HepG2 (cell line): ENCODE measurements around the gene MRI1. TPM values are rescaled to one million over a fixed set of nuclear protein-coding genes. Genes with fewer than 3 reads are reported as not detected.

ENCODE experiments used
- ARNT2 ChIP-seq: sonication (generic); formaldehyde crosslinking; IDR thresholded peaks from 2 replicates; pipeline ENCODE4 v1.8.0; 2022; ENCODE audit warnings: mild to moderate bottlenecking, low read depth, missing genetic modification reagents, moderate library complexity
- PAX8 ChIP-seq: sonication (generic); formaldehyde crosslinking; IDR thresholded peaks from 2 replicates; pipeline ENCODE4 v1.8.0; 2022; ENCODE audit warnings: mild to moderate bottlenecking, missing genetic modification reagents, borderline replicate concordance
- PHB2 ChIP-seq: fragments of 450-650 bp; IDR thresholded peaks from 2 replicates; pipeline ENCODE4 v1.6.1; 2018; ENCODE audit not compliant: partially characterized antibody
- RXRB ChIP-seq: IDR thresholded peaks from 2 replicates; pipeline ENCODE4 v1.6.1; 2016; ENCODE audit warnings: borderline replicate concordance, missing genetic modification reagents, missing compliant biosample characterization
- SRSF4 ChIP-seq: fragments of 200-400 bp; formaldehyde crosslinking; IDR thresholded peaks from one replicate; pipeline ENCODE4 v1.6.1; 2018; ENCODE audit warnings: mild to moderate bottlenecking, low read depth, low read length, moderate library complexity; ENCODE audit not compliant: poor library complexity, severe bottlenecking
- TEAD3 ChIP-seq: optimal IDR thresholded peaks from 2 replicates; pipeline ENCODE3; 2016; ENCODE audit warnings: borderline replicate concordance
- ZKSCAN5 ChIP-seq: sonication (generic); formaldehyde crosslinking; IDR thresholded peaks from 2 replicates; pipeline ENCODE4 v1.5.1; 2020; ENCODE audit warnings: mild to moderate bottlenecking, missing genetic modification reagents
- ZNF121 ChIP-seq: sonication (generic); formaldehyde crosslinking; IDR thresholded peaks from 2 replicates; pipeline ENCODE4 v1.5.0; 2020; ENCODE audit warnings: mild to moderate bottlenecking, missing genetic modification reagents
- ZNF234 ChIP-seq: sonication (generic); formaldehyde crosslinking; conservative IDR thresholded peaks from 2 replicates; pipeline ENCODE4 v1.5.1; 2020; ENCODE audit warnings: mild to moderate bottlenecking, missing genetic modification reagents
- polyA plus RNA-seq, 8 experiments: library from polyadenylated mRNA; depleted of rRNA in 3 of 8; stranded (reverse) in 7 of 8; unstranded in 1 of 8; fragments of >200 nt; fragmentation: Illumina TruSeq in 4 of 8; extraction: Trizol in 4 of 8; gene quantifications; 2 replicates each; pipeline versions ENCODE4 v1.2.1 to v1.2.3, GENCODE V29; 2011 to 2016; ENCODE audit warnings: low read depth in 4 of 8, missing spikeins in 1 of 8, mixed read lengths in 1 of 8; ENCODE audit not compliant: insufficient read depth in 1 of 8
- total RNA-seq, 5 experiments: library from RNA; depleted of rRNA; stranded (reverse); fragments of >200 nt; fragmentation: Illumina TruSeq; extraction: Trizol; gene quantifications; 2 replicates each; pipeline ENCODE4 v1.2.3, GENCODE V29; 2016; ENCODE audit warnings: low read depth in 1 of 5
- TF ChIP-seq, protein P1 (sequence below): sonication (generic); formaldehyde crosslinking; IDR thresholded peaks from 2 replicates; pipeline ENCODE4 v1.4.0; 2020; ENCODE audit warnings: mild to moderate bottlenecking, missing genetic modification reagents
- TF ChIP-seq, protein P2 (sequence below): sonication (generic); formaldehyde crosslinking; IDR thresholded peaks from 2 replicates; pipeline ENCODE4 v1.5.1; 2020; ENCODE audit warnings: missing genetic modification reagents, mild to moderate bottlenecking, borderline replicate concordance
- TF ChIP-seq, protein P3 (sequence below): sonication (generic); formaldehyde crosslinking; IDR thresholded peaks from 2 replicates; pipeline ENCODE4 v1.5.0; 2020; ENCODE audit warnings: missing genetic modification reagents, mild to moderate bottlenecking, borderline replicate concordance
- TF ChIP-seq, protein P4 (sequence below): sonication (generic); formaldehyde crosslinking; IDR thresholded peaks from 2 replicates; pipeline ENCODE4 v1.4.0; 2020; ENCODE audit warnings: missing genetic modification reagents, mild to moderate bottlenecking, borderline replicate concordance
- TF ChIP-seq, protein P5 (sequence below): sonication (generic); formaldehyde crosslinking; IDR thresholded peaks from 2 replicates; pipeline ENCODE4 v1.5.0; 2020; ENCODE audit warnings: missing genetic modification reagents

Gene MRI1
- total and polyA plus RNA-seq, 2 of the 13 experiments (the other 11 are each of a cell fraction or from before 2014, with no cell fraction given), result 20.1 to 20.6 TPM

DNA sequence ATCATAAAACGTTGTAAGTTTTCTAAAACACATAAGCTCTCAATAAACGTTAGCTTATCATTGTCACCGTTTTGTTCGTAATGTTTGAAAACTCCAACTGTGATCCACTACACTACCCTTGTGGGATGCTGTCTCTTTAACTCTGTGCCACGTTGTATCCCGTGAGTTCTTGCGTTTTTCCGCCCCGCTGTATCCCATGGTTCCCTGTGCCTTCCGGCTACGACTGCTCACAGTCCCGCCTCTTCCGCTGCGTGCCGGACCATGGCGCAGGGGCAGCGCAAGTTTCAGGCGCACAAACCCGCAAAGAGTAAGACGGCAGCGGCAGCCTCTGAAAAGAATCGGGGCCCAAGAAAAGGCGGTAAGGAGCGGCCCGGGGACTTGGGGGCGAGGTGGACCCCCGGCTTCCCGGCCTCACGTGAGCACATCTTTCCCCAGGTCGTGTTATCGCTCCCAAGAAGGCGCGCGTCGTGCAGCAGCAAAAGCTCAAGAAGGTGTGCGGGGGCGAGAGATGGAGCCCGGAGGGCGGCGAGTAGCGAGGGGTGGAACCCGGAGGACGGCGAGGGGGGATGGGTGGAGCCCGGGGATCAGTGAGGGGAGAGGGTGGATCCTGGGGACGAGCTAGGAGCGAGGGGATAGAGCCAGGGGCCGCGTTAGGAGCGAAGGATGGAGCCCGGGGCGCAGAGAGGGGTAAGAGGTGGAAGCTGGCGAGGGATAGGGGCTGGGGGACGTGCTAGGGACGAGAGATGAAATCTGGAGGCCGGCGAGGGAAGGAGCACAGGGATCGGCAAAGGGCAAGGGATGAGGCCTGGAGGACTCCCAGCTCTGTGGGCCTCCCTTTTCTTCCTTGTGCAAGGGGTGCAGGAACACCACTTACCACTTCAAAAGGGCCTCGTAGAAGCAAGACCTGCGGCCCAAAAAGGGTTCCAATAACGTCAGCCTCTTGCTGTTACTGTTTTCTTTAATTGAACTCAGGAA lies 10.2 kb downstream of the MRI1 start, which contains the start of gene C19orf53 (continued):
- TF ChIP-seq, protein P1, sequence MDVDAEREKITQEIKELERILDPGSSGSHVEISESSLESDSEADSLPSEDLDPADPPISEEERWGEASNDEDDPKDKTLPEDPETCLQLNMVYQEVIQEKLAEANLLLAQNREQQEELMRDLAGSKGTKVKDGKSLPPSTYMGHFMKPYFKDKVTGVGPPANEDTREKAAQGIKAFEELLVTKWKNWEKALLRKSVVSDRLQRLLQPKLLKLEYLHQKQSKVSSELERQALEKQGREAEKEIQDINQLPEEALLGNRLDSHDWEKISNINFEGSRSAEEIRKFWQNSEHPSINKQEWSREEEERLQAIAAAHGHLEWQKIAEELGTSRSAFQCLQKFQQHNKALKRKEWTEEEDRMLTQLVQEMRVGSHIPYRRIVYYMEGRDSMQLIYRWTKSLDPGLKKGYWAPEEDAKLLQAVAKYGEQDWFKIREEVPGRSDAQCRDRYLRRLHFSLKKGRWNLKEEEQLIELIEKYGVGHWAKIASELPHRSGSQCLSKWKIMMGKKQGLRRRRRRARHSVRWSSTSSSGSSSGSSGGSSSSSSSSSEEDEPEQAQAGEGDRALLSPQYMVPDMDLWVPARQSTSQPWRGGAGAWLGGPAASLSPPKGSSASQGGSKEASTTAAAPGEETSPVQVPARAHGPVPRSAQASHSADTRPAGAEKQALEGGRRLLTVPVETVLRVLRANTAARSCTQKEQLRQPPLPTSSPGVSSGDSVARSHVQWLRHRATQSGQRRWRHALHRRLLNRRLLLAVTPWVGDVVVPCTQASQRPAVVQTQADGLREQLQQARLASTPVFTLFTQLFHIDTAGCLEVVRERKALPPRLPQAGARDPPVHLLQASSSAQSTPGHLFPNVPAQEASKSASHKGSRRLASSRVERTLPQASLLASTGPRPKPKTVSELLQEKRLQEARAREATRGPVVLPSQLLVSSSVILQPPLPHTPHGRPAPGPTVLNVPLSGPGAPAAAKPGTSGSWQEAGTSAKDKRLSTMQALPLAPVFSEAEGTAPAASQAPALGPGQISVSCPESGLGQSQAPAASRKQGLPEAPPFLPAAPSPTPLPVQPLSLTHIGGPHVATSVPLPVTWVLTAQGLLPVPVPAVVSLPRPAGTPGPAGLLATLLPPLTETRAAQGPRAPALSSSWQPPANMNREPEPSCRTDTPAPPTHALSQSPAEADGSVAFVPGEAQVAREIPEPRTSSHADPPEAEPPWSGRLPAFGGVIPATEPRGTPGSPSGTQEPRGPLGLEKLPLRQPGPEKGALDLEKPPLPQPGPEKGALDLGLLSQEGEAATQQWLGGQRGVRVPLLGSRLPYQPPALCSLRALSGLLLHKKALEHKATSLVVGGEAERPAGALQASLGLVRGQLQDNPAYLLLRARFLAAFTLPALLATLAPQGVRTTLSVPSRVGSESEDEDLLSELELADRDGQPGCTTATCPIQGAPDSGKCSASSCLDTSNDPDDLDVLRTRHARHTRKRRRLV, result peak; percentile 64
- TF ChIP-seq PAX8 (CRISPR knock-in tag) (no peak), ARNT2 (CRISPR knock-in tag) (peak; percentile 82), RXRB (CRISPR knock-in tag) (no peak; the same call in 1 of the 2 replicates), TEAD3 (CRISPR knock-in tag) (peak; percentile 86), ZNF121 (CRISPR knock-in tag) (0 out of 2 replicates have a peak, but pooled peaks have one; percentile 23), SRSF4 (no peak), ZNF234 (CRISPR knock-in tag) (no peak), ZKSCAN5 (peak; percentile 65; the same call in 1 of the 2 replicates), PHB2 (no peak)
- TF ChIP-seq, protein P2, sequence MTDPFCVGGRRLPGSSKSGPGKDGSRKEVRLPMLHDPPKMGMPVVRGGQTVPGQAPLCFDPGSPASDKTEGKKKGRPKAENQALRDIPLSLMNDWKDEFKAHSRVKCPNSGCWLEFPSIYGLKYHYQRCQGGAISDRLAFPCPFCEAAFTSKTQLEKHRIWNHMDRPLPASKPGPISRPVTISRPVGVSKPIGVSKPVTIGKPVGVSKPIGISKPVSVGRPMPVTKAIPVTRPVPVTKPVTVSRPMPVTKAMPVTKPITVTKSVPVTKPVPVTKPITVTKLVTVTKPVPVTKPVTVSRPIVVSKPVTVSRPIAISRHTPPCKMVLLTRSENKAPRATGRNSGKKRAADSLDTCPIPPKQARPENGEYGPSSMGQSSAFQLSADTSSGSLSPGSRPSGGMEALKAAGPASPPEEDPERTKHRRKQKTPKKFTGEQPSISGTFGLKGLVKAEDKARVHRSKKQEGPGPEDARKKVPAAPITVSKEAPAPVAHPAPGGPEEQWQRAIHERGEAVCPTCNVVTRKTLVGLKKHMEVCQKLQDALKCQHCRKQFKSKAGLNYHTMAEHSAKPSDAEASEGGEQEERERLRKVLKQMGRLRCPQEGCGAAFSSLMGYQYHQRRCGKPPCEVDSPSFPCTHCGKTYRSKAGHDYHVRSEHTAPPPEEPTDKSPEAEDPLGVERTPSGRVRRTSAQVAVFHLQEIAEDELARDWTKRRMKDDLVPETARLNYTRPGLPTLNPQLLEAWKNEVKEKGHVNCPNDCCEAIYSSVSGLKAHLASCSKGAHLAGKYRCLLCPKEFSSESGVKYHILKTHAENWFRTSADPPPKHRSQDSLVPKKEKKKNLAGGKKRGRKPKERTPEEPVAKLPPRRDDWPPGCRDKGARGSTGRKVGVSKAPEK (CRISPR knock-in tag), result no peak; the same call in 1 of the 2 replicates
- TF ChIP-seq, protein P3, sequence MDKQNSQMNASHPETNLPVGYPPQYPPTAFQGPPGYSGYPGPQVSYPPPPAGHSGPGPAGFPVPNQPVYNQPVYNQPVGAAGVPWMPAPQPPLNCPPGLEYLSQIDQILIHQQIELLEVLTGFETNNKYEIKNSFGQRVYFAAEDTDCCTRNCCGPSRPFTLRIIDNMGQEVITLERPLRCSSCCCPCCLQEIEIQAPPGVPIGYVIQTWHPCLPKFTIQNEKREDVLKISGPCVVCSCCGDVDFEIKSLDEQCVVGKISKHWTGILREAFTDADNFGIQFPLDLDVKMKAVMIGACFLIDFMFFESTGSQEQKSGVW (CRISPR knock-in tag), result no peak
- TF ChIP-seq, protein P4, sequence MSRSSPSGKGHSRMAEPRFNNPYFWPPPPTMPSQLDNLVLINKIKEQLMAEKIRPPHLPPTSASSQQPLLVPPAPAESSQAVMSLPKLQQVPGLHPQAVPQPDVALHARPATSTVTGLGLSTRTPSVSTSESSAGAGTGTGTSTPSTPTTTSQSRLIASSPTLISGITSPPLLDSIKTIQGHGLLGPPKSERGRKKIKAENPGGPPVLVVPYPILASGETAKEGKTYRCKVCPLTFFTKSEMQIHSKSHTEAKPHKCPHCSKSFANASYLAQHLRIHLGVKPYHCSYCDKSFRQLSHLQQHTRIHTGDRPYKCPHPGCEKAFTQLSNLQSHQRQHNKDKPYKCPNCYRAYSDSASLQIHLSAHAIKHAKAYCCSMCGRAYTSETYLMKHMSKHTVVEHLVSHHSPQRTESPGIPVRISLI (CRISPR knock-in tag), result peak; percentile 50; the same call in 1 of the 2 replicates
- TF ChIP-seq, protein P5, sequence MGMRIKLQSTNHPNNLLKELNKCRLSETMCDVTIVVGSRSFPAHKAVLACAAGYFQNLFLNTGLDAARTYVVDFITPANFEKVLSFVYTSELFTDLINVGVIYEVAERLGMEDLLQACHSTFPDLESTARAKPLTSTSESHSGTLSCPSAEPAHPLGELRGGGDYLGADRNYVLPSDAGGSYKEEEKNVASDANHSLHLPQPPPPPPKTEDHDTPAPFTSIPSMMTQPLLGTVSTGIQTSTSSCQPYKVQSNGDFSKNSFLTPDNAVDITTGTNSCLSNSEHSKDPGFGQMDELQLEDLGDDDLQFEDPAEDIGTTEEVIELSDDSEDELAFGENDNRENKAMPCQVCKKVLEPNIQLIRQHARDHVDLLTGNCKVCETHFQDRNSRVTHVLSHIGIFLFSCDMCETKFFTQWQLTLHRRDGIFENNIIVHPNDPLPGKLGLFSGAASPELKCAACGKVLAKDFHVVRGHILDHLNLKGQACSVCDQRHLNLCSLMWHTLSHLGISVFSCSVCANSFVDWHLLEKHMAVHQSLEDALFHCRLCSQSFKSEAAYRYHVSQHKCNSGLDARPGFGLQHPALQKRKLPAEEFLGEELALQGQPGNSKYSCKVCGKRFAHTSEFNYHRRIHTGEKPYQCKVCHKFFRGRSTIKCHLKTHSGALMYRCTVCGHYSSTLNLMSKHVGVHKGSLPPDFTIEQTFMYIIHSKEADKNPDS (CRISPR knock-in tag), result no peak
